ENCODE results near the gene FBXL15. TPM values are rescaled to one million over a fixed set of nuclear protein-coding genes. Genes with fewer than 3 reads are reported as not detected.

The FBXL15 gene
- total and polyA plus RNA-seq, 2 of the 13 experiments (the other 11 are each of a cell fraction or from before 2014, with no cell fraction given): 4.3 to 8.3 TPM

DNA sequence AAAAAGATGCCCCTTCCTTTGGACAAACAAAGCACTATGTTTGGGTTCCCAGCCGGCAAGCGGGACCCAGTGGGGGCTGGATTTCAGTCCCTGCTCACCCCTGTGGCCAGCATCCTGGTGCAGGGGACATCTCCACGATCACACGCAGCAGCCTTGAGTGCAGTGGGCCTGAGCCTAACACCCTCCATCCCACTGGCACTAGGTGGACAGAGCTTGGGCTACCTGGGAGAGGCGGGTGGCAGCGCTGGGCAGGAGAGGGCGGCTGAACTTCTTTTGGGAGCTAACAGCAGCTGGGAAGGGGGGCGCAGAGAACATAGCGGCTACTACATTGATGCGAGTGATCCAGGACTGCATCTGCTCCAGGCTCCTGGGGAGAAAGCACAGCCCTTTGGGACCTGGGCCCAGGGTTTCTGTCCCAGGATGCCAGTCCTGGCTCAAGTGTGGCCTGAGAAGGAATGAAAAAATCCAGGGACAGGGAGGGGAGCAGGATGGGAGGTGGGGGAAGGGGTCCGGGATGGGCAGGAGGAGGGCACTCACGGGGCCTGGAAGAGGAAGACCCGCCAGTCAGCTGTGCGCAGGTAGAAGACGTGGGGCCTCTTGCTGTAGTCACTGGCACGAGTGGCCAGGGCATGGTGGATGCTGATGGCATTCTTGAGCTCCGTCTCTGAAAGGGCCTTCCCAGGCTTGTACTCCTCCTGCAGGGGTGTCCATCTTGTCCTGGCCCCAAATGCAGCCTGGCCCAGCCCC lies 16.1 kb upstream of the FBXL15 start (continued):
- TF ChIP-seq THAP8 (CRISPR knock-in tag; IDR thresholded peaks at IDR 0.05; ENCODE audit: borderline replicate concordance): no peak
- TF ChIP-seq ZSCAN20 (CRISPR knock-in tag; IDR thresholded peaks at IDR 0.05; ENCODE audit: borderline replicate concordance): no peak

- ATAC-seq (no peak), DNase-seq (ENCODE audit: low spot score) (no peak), FAIRE-seq (no peak)
- in situ Hi-C loops (cut with HindIII; ENCODE audit: extremely low pct_ligation_motif_present, low pct_unique_long_range_greater_than_20kb): loop anchor here (10.0 kb wide), 1 partner anchor 70 kb away; no protein-coding TSS in a partner anchor
- BruUV-seq (replicated peaks): no TSS peak
- intact Hi-C loops (cut with micrococcal nuclease; ENCODE audit: unreplicated experiment): no loop called here
- Histone ChIP-seq H3K4me1 (ENCODE audit: insufficient read depth, low read length) (peaks cover 23% of the 10 kb centered on the region), H3K4me2 (ENCODE audit: low read depth, low read length) (no peak overlapping the region), H3K27ac (ENCODE audit: extremely low read length, insufficient read depth, low read length) (no peak overlapping the region), H2AFZ (ENCODE audit: low read length) (no peak overlapping the region), H3K4me3 (replicated peaks in 1 of 3; ENCODE audit: insufficient read depth in 1 of 3, low read depth in 2 of 3, low read length in 3 of 3) (no peak overlapping the region), H3K36me3 (replicated peaks in 1 of 2; ENCODE audit: control insufficient read depth in 1 of 2, insufficient read depth in 2 of 2, low read length in 2 of 2) (peaks cover 0 to 4% of the 10 kb centered on the region in 2 experiments; a peak in 1 of 5 replicates), H3K79me2 (ENCODE audit: insufficient read depth, low read length) (no peaks in the 10 kb centered on the region), H3K27me3 (ENCODE audit: control insufficient read depth in 1 of 2, insufficient read depth in 2 of 2, low read length in 2 of 2) (peaks cover 13 to 34% of the 10 kb centered on the region in 2 experiments), H4K20me1 (ENCODE audit: insufficient read depth, low read length) (0 out of 2 replicates have a peak, but pooled peaks cover 4% of the 10 kb centered on the region), H3K9ac (ENCODE audit: insufficient read depth, low read depth, low read length) (no peak overlapping the region), H3K9me3 (ENCODE audit: low read length) (no peaks in the 10 kb centered on the region)
- ChIA-PET CTCF (ENCODE audit: low intra/inter-chr PET ratio, low total read pairs) (no interaction called here), POLR2A (interaction anchor here (2.2 kb wide), 1 partner anchor 9 kb away, joined by 7 read pairs; the partner anchor contains the start of gene NFKB2)
- 65% methylated on average over 10 of the region's 19 CpGs for WGBS (ENCODE audit: low lambda C conversion rate)
- TF ChIP-seq ZNF567 (CRISPR knock-in tag; IDR thresholded peaks at IDR 0.05; ENCODE audit: borderline replicate concordance) (no peak), BRF2 (CRISPR knock-in tag; IDR thresholded peaks at IDR 0.05) (no peak), AGO2 (optimal IDR thresholded peaks at IDR 0.05; ENCODE audit: low read depth, low read length) (peak; percentile 52), GATAD2A (CRISPR knock-in tag; IDR thresholded peaks at IDR 0.05) (no peak), ZNF33B (CRISPR knock-in tag; IDR thresholded peaks at IDR 0.05) (no peak), ZNF333 (CRISPR knock-in tag; IDR thresholded peaks at IDR 0.05; ENCODE audit: borderline replicate concordance) (0 out of 2 replicates have a peak, but pooled peaks have one; percentile 31), IRF1 (CRISPR knock-in tag; IDR thresholded peaks at IDR 0.05; ENCODE audit: low read depth) (no peak), ZFAT (CRISPR knock-in tag; conservative IDR thresholded peaks at IDR 0.05) (no peak), DR1 (CRISPR knock-in tag; IDR thresholded peaks at IDR 0.05) (no peak), RXRB (CRISPR knock-in tag; IDR thresholded peaks at IDR 0.05; ENCODE audit: borderline replicate concordance) (no peak)
- TF ChIP-seq, protein P1, sequence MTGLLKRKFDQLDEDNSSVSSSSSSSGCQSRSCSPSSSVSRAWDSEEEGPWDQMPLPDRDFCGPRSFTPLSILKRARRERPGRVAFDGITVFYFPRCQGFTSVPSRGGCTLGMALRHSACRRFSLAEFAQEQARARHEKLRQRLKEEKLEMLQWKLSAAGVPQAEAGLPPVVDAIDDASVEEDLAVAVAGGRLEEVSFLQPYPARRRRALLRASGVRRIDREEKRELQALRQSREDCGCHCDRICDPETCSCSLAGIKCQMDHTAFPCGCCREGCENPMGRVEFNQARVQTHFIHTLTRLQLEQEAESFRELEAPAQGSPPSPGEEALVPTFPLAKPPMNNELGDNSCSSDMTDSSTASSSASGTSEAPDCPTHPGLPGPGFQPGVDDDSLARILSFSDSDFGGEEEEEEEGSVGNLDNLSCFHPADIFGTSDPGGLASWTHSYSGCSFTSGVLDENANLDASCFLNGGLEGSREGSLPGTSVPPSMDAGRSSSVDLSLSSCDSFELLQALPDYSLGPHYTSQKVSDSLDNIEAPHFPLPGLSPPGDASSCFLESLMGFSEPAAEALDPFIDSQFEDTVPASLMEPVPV (CRISPR knock-in tag; IDR thresholded peaks at IDR 0.05): no peak
These were observed 15.5 kb upstream of the FBXL15 start for GRCh38 chr10:102405108-102405571.

Measured in HepG2 (cell line).